Activated T-cell treated with anti-CD3 and anti-CD28 coated beads for 48 hours (primary cell): ENCODE data around the gene ABLIM3.

Experiments used
- DNase-seq: peaks from one replicate; pipeline ENCODE4 v3.0.0-alpha.2; 2020; ENCODE audit warnings: low read depth

Gene ABLIM3

GRCh38 chr5:149188383-149188782, 47.1 kb downstream of the ABLIM3 start:
- no peak for DNase-seq

GRCh38 chr5:149195337-149195887, 54.1 kb downstream of the ABLIM3 start:
- no peak for DNase-seq

- DNase-seq: no peak
These were observed 54.7 kb downstream of the ABLIM3 start for GRCh38 chr5:149195962-149196361.

GRCh38 chr5:149198148-149198547, 56.9 kb downstream of the ABLIM3 start:
- no peak for DNase-seq

GRCh38 chr5:149200355-149200754, 59.1 kb downstream of the ABLIM3 start:
- no peak for DNase-seq

- no peak for DNase-seq
These were observed 59.9 kb downstream of the ABLIM3 start for GRCh38 chr5:149201121-149201637.

- DNase-seq: no peak
These were observed 61.7 kb downstream of the ABLIM3 start for GRCh38 chr5:149202910-149203451.

- no peak for DNase-seq
These were observed 62.7 kb downstream of the ABLIM3 start for GRCh38 chr5:149203921-149204441.

GRCh38 chr5:149205625-149206523, 64.6 kb downstream of the ABLIM3 start:
- no peak for DNase-seq

GRCh38 chr5:149206524-149207141, 65.3 kb downstream of the ABLIM3 start:
- no peak for DNase-seq

- no peak for DNase-seq
These were observed 66.5 kb downstream of the ABLIM3 start for GRCh38 chr5:149207831-149208230.

- no peak for DNase-seq
These were observed 68.9 kb downstream of the ABLIM3 start for GRCh38 chr5:149210225-149210624.

GRCh38 chr5:149210968-149211490, 69.7 kb downstream of the ABLIM3 start:
- no peak for DNase-seq

GRCh38 chr5:149211566-149211965, 70.3 kb downstream of the ABLIM3 start:
- DNase-seq: no peak

- DNase-seq: no peak
These were observed 71.1 kb downstream of the ABLIM3 start for GRCh38 chr5:149212198-149212951.

- no peak for DNase-seq
These were observed 72.1 kb downstream of the ABLIM3 start for GRCh38 chr5:149213264-149213880.

GRCh38 chr5:149215478-149216090, 74.3 kb downstream of the ABLIM3 start:
- no peak for DNase-seq

- no peak for DNase-seq
These were observed 75.2 kb downstream of the ABLIM3 start for GRCh38 chr5:149216496-149216895.

- DNase-seq: no peak
These were observed 76.0 kb downstream of the ABLIM3 start for GRCh38 chr5:149217096-149217802.

GRCh38 chr5:149217803-149218155, 76.5 kb downstream of the ABLIM3 start:
- no peak for DNase-seq
